ENCODE measurements around the gene CYP2W1. TPM values are rescaled to one million over a fixed set of nuclear protein-coding genes. Genes with fewer than 3 reads are reported as not detected.

CYP2W1 gene
- total RNA-seq, 4 donors from 2014 or later = 5.7 to 18.6 (median 12.1) TPM

DNA sequence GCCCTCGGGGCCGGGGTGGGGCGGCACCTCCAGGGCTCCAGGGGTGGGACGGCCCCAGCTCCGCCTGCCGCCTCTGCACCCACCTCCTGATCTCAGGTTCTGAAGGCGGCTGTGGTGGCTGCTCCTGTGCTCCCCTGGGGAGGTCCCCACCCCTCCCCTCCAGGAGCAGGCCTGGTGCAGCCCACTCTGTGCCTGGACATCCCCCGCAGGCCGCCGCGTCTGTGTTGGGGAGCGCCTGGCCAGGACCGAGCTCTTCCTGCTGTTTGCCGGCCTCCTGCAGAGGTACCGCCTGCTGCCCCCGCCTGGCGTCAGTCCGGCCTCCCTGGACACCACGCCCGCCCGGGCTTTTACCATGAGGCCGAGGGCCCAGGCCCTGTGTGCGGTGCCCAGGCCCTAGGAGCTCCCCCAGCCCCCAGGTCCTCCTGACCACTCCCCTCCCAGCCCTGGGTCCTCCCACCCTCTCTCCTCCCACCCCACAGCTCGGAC lies 5.5 kb downstream of the CYP2W1 start:
- DNase-seq (ENCODE audit: low spot score in 2 of 2) = no peak
- WGBS, 2 donors = 9 to 12% methylated on average over 17 to 23 of the region's 24 CpGs

DNA sequence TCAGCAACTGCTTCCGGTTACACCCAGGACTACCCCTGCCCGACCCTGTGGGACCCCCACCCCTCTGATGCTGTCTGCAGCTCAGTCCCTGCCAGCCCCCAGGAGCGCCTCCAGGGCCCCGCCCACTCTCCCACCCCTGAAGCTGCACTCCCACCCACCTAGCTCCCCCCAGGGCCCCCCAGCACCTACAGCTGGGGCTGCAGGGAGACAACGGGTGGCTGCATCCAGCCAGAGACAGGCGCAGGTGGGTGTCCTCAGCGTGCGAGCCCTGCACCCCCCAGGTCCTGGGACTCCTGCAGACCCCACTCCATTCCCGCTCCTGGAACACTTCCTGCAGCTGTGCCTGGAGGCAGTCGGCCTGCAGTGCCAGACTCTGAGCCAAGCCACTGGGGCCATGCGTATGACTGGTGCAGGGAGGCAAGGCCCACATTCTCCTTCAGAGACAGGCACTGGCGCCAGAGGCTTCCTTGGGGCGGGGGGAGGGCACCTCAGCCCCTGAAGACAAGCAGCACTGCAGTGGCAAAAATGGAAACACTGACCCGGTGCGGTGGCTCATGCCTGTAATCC lies 6.1 kb downstream of the CYP2W1 start:
- DNase-seq (ENCODE audit: low spot score in 2 of 2) = no peak
- WGBS, 2 donors = 38 to 56% methylated on average over 8 to 15 of the region's 15 CpGs
- Histone ChIP-seq H3K9me3 (no peaks in the 10 kb centered on the region), H3K4me1 (peaks cover 0 to 54% (median 16%) of the 10 kb centered on the region in 4 donors), H3K27me3 (peaks cover 0 to 55% of the 10 kb centered on the region in 2 donors), H3K36me3 (no peaks in the 10 kb centered on the region), H3K27ac (peak overlapping the region in 1 of 4 donors; percentile 73), H3K4me3 (no peak overlapping the region)
- no peak for TF ChIP-seq EP300 (IDR thresholded peaks at IDR 0.05)
- TF ChIP-seq POLR2A (IDR thresholded peaks at IDR 0.05) = no peak
- TF ChIP-seq CTCF (IDR thresholded peaks at IDR 0.05) = no peak

More for the DNA sequence above, 5.5 kb downstream of the CYP2W1 start:
- Histone ChIP-seq H3K27ac (peak overlapping the region in 1 of 4 donors; percentile 73), H3K4me3 (no peak overlapping the region), H3K9me3 (no peaks in the 10 kb centered on the region), H3K36me3 (no peaks in the 10 kb centered on the region), H3K27me3 (peaks cover 0 to 59% of the 10 kb centered on the region in 2 donors), H3K4me1 (peaks cover 0 to 49% (median 12%) of the 10 kb centered on the region in 4 donors)
- TF ChIP-seq POLR2A (IDR thresholded peaks at IDR 0.05) (no peak), CTCF (IDR thresholded peaks at IDR 0.05) (no peak)

DNA sequence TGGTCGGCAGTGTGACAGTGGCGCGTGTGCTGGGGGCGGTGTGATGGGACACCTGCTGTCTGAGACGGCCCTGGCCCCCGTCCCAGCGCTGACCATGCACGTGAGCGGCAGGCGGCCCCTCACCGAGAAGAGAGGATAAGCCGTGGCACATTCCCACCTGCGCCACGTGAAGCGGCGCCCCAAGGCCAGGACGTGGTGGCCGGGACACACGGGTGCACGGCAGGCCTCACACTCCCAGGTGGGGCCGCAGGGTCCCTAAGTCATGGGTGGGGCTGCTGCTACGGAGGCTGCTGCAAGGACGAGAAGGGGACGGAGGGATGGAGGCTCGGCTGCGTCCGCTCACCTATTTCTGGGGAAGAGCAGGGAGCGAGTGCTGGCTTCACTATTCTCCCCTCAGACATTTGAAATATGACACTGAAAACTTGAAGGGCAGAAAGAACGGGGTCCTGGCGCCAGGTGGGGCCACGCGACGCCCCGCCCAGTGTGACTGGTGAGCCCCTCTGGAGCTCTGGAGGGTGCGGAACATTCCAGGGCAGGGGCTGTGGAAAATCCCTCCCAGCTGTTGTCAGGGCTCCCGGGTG lies 7.5 kb downstream of the CYP2W1 start:
- Histone ChIP-seq H3K4me1 (peaks cover 0 to 57% (median 16%) of the 10 kb centered on the region in 4 donors), H3K27ac (peak overlapping the region in 1 of 4 donors; percentile 84), H3K27me3 (peaks cover 0 to 41% of the 10 kb centered on the region in 2 donors), H3K36me3 (peaks cover 0 to 8% (median 0%) of the 10 kb centered on the region in 3 donors), H3K9me3 (no peaks in the 10 kb centered on the region), H3K4me3 (no peak overlapping the region)
- TF ChIP-seq POLR2A (IDR thresholded peaks at IDR 0.05) = no peak
- no peak for TF ChIP-seq EP300 (IDR thresholded peaks at IDR 0.05)
- TF ChIP-seq CTCF (IDR thresholded peaks at IDR 0.05) = no peak
- DNase-seq (ENCODE audit: low spot score in 2 of 2) = no peak
- WGBS, 2 donors = 82% methylated on average over 29 to 32 of the region's 36 CpGs

GRCh38 chr7:990933-991728 lies 8.2 kb downstream of the CYP2W1 start:
- peaks cover 0 to 34% of the 10 kb centered on the region in 2 donors for H3K27me3 ChIP-seq
- H3K36me3 ChIP-seq = peaks cover 0 to 15% (median 0%) of the 10 kb centered on the region in 3 donors
- H3K4me3 ChIP-seq = no peak overlapping the region
- H3K9me3 ChIP-seq = no peaks in the 10 kb centered on the region
- WGBS, 2 donors = 55% methylated on average over 25 to 28 of the region's 35 CpGs
- DNase-seq (ENCODE audit: low spot score in 2 of 2) = no peak
- H3K4me1 ChIP-seq = peaks cover 0 to 64% (median 16%) of the 10 kb centered on the region in 4 donors
- peak overlapping the region in 1 of 4 donors; percentile 84 for H3K27ac ChIP-seq
- TF ChIP-seq POLR2A (IDR thresholded peaks at IDR 0.05) = no peak
- TF ChIP-seq EP300 (IDR thresholded peaks at IDR 0.05) = no peak
- no peak for TF ChIP-seq CTCF (IDR thresholded peaks at IDR 0.05)
